Activated CD8-positive, alpha-beta T cell treated with anti-CD3 and anti-CD28 coated beads for 36 hours (primary cell): ENCODE results near the gene VCPKMT. TPM values are rescaled to one million over a fixed set of nuclear protein-coding genes. Genes with fewer than 3 reads are reported as not detected.

Experiments used
- ATAC-seq: fragments of 200-7000 bp; cut with Tn5 transposase; one replicate; pipeline ENCODE4 v1.10.0; 2021; ENCODE audit warnings: mild to moderate bottlenecking, moderate library complexity
- CTCF ChIA-PET: fragments of 350-600 bp; sonication (Branson Sonifier 250); formaldehyde crosslinking; loops from one replicate; lab custom pipeline; 2021; ENCODE audit warnings: antibody characterized with exemption; lab: Charles Lee
- POLR2A ChIA-PET: fragments of 350-600 bp; sonication (Branson Sonifier 250); formaldehyde crosslinking; loops from one replicate; lab custom pipeline; 2021; ENCODE audit warnings: antibody characterized with exemption; lab: Charles Lee
- DNase-seq: peaks from one replicate; pipeline ENCODE4 v3.0.0-alpha.2; 2020
- H3K27ac Mint-ChIP-seq: one replicate; pipeline ENCODE4 v1.8.0; 2021; ENCODE audit warnings: mild to moderate bottlenecking, mixed read lengths
- H3K27me3 Mint-ChIP-seq: one replicate; pipeline ENCODE4 v1.8.0; 2021; ENCODE audit warnings: mixed read lengths
- H3K36me3 Mint-ChIP-seq: one replicate; pipeline ENCODE4 v1.8.0; 2021; ENCODE audit warnings: low read depth, mixed read lengths
- H3K4me1 Mint-ChIP-seq: one replicate; pipeline ENCODE4 v1.8.0; 2021; ENCODE audit warnings: low read depth, mixed read lengths
- H3K4me3 Mint-ChIP-seq: one replicate; pipeline ENCODE4 v1.8.0; 2021; ENCODE audit warnings: mild to moderate bottlenecking, moderate library complexity, mixed read lengths
- H3K9me3 Mint-ChIP-seq: one replicate; pipeline ENCODE4 v1.8.0; 2021; ENCODE audit warnings: mixed read lengths
- CTCF ChIP-seq: fragments of 200-600 bp; IDR thresholded peaks from one replicate; pipeline ENCODE4 v1.8.0; 2022; ENCODE audit warnings: antibody characterized with exemption, mild to moderate bottlenecking
- intact Hi-C: fragments of 100-400 bp; cut with micrococcal nuclease; formaldehyde crosslinking; loops from one replicate; pipeline ENCODE4 v1.10.0; 2022
- total RNA-seq, 2 experiments: library from RNA; stranded (reverse); gene quantifications; one replicate each; pipeline ENCODE4 v1.2.3, GENCODE V29; 2021

VCPKMT gene
- total RNA-seq, 2 experiments from 2014 or later: 11.4 to 11.6 TPM

- ChIA-PET POLR2A (interaction anchor here (0.6 to 2.5 kb wide), 5 partner anchors 9 to 68 kb away, joined by 3 to 13 read pairs (median 5); no protein-coding TSS in a partner anchor), CTCF (interaction anchor here (0.8 to 7.4 kb wide), 10 partner anchors 11 to 240 kb away, joined by 3 to 51 read pairs (median 4); partner anchors contain the start of gene NEMF)
- H3K27ac Mint-ChIP-seq: peak overlapping the region; percentile 20
- peaks cover 24% of the 10 kb centered on the region for H3K36me3 Mint-ChIP-seq
- peaks cover 84% of the 10 kb centered on the region for H3K4me1 Mint-ChIP-seq
- no peak overlapping the region for H3K4me3 Mint-ChIP-seq
- intact Hi-C loops: no loop called here
- no peak for TF ChIP-seq CTCF
- H3K9me3 Mint-ChIP-seq: peaks cover 2% of the 10 kb centered on the region
- no peak for DNase-seq
- no peaks in the 10 kb centered on the region for H3K27me3 Mint-ChIP-seq
- ATAC-seq: no peak
These were observed 24.3 kb downstream of the VCPKMT start for GRCh38 chr14:50092006-50092555.

DNA sequence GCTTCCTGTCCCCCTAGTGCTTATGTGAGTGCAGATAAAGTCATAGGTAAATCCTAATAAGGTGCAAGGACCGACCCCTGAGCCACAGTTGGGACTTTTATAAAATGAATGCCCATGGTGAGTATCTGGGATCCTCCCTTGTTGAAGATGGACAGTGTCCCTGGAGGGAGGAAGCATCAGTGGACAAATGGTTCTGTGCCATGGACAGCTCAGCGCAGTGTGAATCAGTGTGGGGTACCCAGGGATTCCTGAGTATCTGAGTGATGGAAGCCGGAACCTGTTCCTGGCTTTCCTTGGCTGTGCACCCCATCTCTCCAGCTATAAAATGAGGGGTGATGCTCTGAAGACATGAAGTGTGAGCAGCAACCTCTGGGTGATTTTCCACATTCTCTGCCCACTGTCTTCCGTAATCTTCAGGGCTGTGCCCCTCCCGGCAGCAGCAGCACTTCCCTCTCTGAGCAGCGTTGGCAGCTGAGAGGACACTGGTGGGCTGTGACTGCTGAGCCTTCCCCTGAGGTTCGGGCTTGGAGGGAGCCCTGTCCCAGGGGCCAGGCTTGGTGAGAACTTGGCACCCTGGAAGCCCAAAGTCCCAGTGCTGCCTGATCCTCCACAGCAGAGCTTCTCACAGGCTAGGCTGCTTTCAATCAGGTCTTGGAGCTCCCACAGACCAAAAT, 25.0 kb downstream of the VCPKMT start:
- DNase-seq (no peak), ATAC-seq (no peak)
- Mint-ChIP-seq H3K27me3 (no peaks in the 10 kb centered on the region), H3K36me3 (peaks cover 20% of the 10 kb centered on the region), H3K4me3 (no peak overlapping the region), H3K27ac (peak overlapping the region; percentile 67), H3K9me3 (peaks cover 2% of the 10 kb centered on the region), H3K4me1 (peaks cover 82% of the 10 kb centered on the region)
- CTCF ChIA-PET: interaction anchor here (0.6 to 7.4 kb wide), 11 partner anchors 12 to 239 kb away, joined by 3 to 51 read pairs (median 3); partner anchors contain the start of gene NEMF
- no peak for TF ChIP-seq CTCF
- intact Hi-C loops: no loop called here
- POLR2A ChIA-PET: interaction anchor here (0.6 to 2.5 kb wide), 13 partner anchors 9 to 229 kb away, joined by 3 to 13 read pairs (median 4); no protein-coding TSS in a partner anchor

GRCh38 chr14:50089208-50089607, 27.2 kb downstream of the VCPKMT start:
- no peaks in the 10 kb centered on the region for H3K9me3 Mint-ChIP-seq
- H3K36me3 Mint-ChIP-seq: peaks cover 21% of the 10 kb centered on the region
- intact Hi-C loops: no loop called here
- POLR2A ChIA-PET: interaction anchor here (0.7 to 5.5 kb wide), 6 partner anchors 22 to 197 kb away, joined by 3 to 47 read pairs (median 4); partner anchors contain the start of gene ARF6
- no peak overlapping the region for H3K4me3 Mint-ChIP-seq
- no peak for ATAC-seq
- H3K27me3 Mint-ChIP-seq: no peaks in the 10 kb centered on the region
- TF ChIP-seq CTCF: no peak
- DNase-seq: peak; percentile 49
- H3K27ac Mint-ChIP-seq: peak overlapping the region; percentile 69
- peaks cover 94% of the 10 kb centered on the region for H3K4me1 Mint-ChIP-seq
- CTCF ChIA-PET: interaction anchor here (1.0 to 7.4 kb wide), 6 partner anchors 9 to 226 kb away, joined by 3 to 51 read pairs (median 8); no protein-coding TSS in a partner anchor

DNA sequence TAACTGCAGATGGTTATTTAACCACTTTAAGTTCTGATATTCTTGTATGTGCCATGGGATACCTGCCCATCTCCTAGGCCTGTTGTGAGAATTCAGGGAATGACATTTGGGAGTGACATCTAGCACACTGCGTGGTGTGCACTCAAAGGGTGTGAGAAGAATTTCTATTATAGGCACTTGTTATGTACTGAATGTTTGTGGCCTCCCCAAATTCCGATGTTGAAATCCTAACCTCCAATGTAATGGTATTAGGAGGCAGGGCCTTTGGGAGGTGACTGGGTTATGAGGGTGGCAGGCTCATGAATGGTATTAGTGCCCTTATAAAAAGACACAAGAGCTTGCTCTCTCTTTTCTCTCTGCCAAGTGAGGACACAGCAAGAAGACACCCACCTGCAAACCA, 27.6 kb downstream of the VCPKMT start:
- DNase-seq: no peak
- ChIA-PET POLR2A (interaction anchor here (0.9 to 5.5 kb wide), 7 partner anchors 24 to 226 kb away, joined by 3 to 47 read pairs (median 5); no protein-coding TSS in a partner anchor), CTCF (interaction anchor here (0.9 to 7.4 kb wide), 9 partner anchors 9 to 236 kb away, joined by 3 to 51 read pairs (median 5); partner anchors contain the start of gene NEMF)
- peaks cover 94% of the 10 kb centered on the region for H3K4me1 Mint-ChIP-seq
- intact Hi-C loops: no loop called here
- H3K4me3 Mint-ChIP-seq: no peak overlapping the region
- no peak for TF ChIP-seq CTCF
- no peaks in the 10 kb centered on the region for H3K27me3 Mint-ChIP-seq
- ATAC-seq: no peak
- H3K36me3 Mint-ChIP-seq: peaks cover 21% of the 10 kb centered on the region
- H3K9me3 Mint-ChIP-seq: no peaks in the 10 kb centered on the region
- H3K27ac Mint-ChIP-seq: peak overlapping the region; percentile 69
